NB4 (cell line): Measurements from ENCODE around the gene CFAP46.

ENCODE experiments used
- DNase-seq: peaks from one replicate; pipeline ENCODE4 v3.0.0; 2010; ENCODE audit warnings: low read depth
- H3K4me3 ChIP-seq: one replicate; pipeline ENCODE4 v1.5.1; 2011; ENCODE audit warnings: mild to moderate bottlenecking, low read depth, low read length, moderate library complexity
- MYC ChIP-seq: IDR thresholded peaks from 2 replicates; pipeline ENCODE4 v1.6.1; 2011; ENCODE audit warnings: low read depth, low read length
- POLR2A ChIP-seq: IDR thresholded peaks from 2 replicates; pipeline ENCODE4 v1.6.1; 2011; ENCODE audit warnings: mild to moderate bottlenecking; ENCODE audit not compliant: insufficient read length; ENCODE audit errors: extremely low read depth
- TF ChIP-seq, protein P1 (sequence below): IDR thresholded peaks from 2 replicates; pipeline ENCODE4 v1.6.1; 2011; ENCODE audit warnings: low read depth, low read length
- TF ChIP-seq, protein P2 (sequence below): IDR thresholded peaks from one replicate; pipeline ENCODE4 v1.5.1; 2012; ENCODE audit warnings: low read depth, low read length

The CFAP46 gene

DNA sequence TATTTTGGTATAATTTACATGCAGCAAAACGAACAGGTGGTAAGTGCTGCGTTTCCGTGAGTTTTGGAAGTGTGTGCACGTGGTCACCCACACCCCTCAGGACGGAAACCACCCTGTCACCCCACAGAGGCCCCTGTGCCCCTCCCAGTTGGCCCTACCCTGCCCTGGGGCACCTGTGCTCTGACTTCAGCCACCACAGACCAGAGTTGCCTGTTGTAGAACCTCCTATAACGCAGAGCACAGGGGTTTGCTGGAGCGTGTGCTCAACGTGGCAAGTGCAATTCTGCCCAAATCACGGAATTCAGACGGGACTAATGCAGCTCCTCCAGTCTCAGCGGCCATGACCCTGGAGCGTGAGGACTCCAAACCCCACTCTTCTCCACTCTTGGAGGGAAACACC is 9.6 kb upstream of the CFAP46 start:
- no peak for DNase-seq
- H3K4me3 ChIP-seq = no peak overlapping the region
- TF ChIP-seq MYC (no peak), POLR2A (no peak)
- TF ChIP-seq, protein P1, sequence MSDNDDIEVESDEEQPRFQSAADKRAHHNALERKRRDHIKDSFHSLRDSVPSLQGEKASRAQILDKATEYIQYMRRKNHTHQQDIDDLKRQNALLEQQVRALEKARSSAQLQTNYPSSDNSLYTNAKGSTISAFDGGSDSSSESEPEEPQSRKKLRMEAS = no peak
- TF ChIP-seq, protein P2, sequence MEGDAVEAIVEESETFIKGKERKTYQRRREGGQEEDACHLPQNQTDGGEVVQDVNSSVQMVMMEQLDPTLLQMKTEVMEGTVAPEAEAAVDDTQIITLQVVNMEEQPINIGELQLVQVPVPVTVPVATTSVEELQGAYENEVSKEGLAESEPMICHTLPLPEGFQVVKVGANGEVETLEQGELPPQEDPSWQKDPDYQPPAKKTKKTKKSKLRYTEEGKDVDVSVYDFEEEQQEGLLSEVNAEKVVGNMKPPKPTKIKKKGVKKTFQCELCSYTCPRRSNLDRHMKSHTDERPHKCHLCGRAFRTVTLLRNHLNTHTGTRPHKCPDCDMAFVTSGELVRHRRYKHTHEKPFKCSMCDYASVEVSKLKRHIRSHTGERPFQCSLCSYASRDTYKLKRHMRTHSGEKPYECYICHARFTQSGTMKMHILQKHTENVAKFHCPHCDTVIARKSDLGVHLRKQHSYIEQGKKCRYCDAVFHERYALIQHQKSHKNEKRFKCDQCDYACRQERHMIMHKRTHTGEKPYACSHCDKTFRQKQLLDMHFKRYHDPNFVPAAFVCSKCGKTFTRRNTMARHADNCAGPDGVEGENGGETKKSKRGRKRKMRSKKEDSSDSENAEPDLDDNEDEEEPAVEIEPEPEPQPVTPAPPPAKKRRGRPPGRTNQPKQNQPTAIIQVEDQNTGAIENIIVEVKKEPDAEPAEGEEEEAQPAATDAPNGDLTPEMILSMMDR = no peak

DNA sequence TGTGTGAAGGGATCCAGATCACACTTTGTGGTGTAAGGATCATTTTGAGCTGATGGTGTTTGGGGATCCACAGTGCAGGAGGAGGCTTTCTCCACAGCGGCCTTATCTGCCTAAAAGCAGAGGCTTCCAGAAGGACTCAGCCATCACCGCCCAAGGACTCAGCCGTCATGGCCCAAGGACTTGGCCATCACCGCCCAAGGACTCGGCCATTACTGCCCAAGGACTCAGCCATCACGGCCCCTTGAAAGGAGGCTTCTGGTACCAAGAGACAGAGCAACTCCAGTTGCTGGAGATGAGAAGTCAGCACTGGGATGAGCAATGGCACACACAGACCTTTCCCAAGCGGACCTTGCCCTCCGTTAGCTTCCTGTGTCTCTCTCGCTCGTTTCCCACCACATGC is 6.0 kb upstream of the CFAP46 start:
- H3K4me3 ChIP-seq = no peak overlapping the region
- TF ChIP-seq POLR2A = no peak
- TF ChIP-seq, protein P2 = no peak
- no peak for TF ChIP-seq MYC
- TF ChIP-seq, protein P1 = no peak
- no peak for DNase-seq

DNA sequence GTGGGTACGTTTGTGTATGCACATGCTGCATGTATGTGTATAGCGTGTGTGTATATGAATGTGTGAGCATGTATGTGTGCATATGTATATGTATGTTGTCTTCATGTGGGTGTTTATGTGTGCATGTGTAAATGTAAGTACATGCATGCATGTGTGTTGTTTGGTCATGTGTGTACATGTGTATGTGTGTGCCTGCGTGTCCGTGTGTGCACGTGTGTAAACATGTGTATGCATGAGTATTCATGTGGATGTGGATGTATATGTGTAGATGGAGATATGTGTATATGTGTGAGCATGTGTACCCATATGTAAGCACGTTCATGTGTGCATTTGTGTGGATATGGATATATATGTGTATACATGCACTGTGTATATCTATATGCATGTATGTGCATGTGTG is 5.5 kb upstream of the CFAP46 start:
- DNase-seq = no peak
- H3K4me3 ChIP-seq = no peak overlapping the region
- TF ChIP-seq POLR2A (no peak), MYC (no peak)
- TF ChIP-seq, protein P2 = no peak
- TF ChIP-seq, protein P1 = no peak

DNA sequence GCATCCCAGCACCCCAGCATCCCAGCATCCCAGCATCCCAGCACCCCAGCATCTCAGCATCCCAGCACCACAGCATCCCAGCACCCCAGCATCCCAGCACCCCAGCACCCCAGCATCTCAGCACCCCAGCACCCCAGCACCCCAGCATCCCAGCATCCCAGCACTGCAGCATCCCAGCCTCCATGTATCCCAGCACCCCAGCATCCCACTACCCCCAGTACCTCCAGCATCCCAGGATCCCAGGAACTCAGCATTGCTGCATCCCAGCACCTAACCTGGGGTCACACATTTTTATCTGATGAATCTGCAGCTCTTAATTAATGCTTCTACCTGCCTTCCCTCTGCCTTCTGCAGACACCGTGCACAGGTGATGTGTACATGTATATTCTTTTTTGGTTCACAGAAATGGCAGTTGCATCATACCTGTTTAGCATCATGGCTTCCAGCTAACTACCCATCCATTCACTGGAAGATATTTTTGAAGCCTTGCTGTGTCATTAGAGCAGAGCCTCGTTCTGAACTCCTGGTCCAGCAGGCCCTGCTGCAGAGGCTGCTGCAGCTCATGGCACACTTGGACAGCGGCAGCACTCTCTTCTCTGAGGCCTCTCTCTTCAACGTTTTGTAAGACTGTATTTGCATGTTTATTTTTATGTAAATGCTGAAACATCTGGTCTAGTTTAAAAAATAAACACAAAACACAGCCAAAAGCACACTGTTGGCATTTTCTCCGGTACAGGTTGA is 4.6 kb upstream of the CFAP46 start:
- TF ChIP-seq, protein P2 = no peak
- DNase-seq = no peak
- no peak overlapping the region for H3K4me3 ChIP-seq

DNA sequence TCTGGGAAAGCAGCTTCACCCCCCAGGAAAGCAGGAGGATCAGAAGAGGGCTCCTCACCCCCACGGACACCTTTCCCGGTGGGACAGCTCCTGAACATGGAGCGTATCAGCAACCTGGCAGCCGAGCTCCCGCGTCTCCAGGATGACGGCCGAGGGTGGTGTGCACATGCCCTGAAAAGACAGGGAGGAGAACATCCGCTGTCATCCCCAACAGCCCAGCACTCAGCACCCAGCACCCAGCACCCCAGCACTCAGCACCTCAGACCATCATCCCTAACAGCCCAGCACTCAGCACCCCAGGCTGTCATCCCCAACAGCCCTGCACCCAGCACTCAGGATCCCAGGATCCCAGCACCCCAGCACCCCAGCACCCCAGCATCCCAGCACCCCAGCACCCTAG is 3.9 kb upstream of the CFAP46 start:
- TF ChIP-seq MYC (no peak), POLR2A (no peak)
- TF ChIP-seq, protein P1 = no peak
- TF ChIP-seq, protein P2 = no peak
- DNase-seq = no peak
- no peak overlapping the region for H3K4me3 ChIP-seq

DNA sequence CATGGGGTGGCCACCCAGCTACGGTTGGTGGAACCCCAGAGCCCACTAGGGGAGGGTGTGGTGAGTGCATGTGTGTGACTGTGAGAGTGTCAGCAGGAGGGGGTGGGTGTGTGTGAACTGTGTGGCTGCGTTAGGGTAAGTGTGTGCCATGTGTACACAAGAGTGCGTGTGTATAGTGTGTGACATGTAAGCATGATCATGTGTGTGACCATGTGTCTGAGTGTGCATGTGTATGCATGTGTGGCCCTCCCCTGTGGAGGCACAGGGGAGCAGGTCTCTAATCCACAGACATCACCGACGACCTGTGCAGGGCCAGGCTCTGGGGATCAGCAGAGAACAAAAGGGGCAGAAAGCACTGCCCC is 3.5 kb upstream of the CFAP46 start:
- TF ChIP-seq, protein P2 = no peak
- TF ChIP-seq, protein P1 = no peak
- no peak for TF ChIP-seq POLR2A
- no peak for TF ChIP-seq MYC
- no peak for DNase-seq
- no peak overlapping the region for H3K4me3 ChIP-seq
